ENCODE data around the gene PPIL4. TPM values are rescaled to one million over a fixed set of nuclear protein-coding genes. Genes with fewer than 3 reads are reported as not detected.

Gene PPIL4
- total and polyA plus RNA-seq, 4 experiments from 2014 or later: 10.0 to 35.7 (median 23.8) TPM

GRCh38 chr6:149492798-149493343 is 53.0 kb downstream of the PPIL4 start:
- no peak for DNase-seq
- Mint-ChIP-seq H3K27me3 (no peaks in the 10 kb centered on the region), H3K27ac (peak overlapping the region; percentile 53 to 100 (median 98)), H3K4me1 (peaks cover 31 to 64% (median 56%) of the 10 kb centered on the region in 4 donors), H3K9me3 (peaks cover 0 to 1% (median 0%) of the 10 kb centered on the region in 8 donors), H3K4me3 (peak overlapping the region in 6 of 8 donors; percentile 1 to 87 (median 46)), H3K36me3 (peaks cover 0 to 2% of the 10 kb centered on the region in 2 donors)
- H3K27me3 ChIP-seq (ENCODE audit: insufficient read depth, low read length): no peaks in the 10 kb centered on the region
- peak overlapping the region; percentile 94 for H3K27ac ChIP-seq (ENCODE audit: low read depth, low read length)
- H3K4me1 ChIP-seq (ENCODE audit: insufficient read depth, low read length): peaks cover 48% of the 10 kb centered on the region
- no peak overlapping the region for H3K4me3 ChIP-seq (ENCODE audit: low read length in 2 of 2)
- ChIA-PET POLR2A (ENCODE audit: partially characterized antibody) (interaction anchor here (1.0 to 5.5 kb wide), 3 partner anchors 14 to 24 kb away, joined by 4 to 100 read pairs (median 41); no protein-coding TSS in a partner anchor), CTCF (ENCODE audit: partially characterized antibody) (interaction anchor here (0.8 to 1.2 kb wide), 2 partner anchors 18 to 19 kb away, joined by 3 to 5 read pairs; no protein-coding TSS in a partner anchor)
- H3K36me3 ChIP-seq (ENCODE audit: insufficient read depth, low read length): no peaks in the 10 kb centered on the region
- H3K9me3 ChIP-seq (ENCODE audit: control insufficient read depth in 1 of 2, low read length in 2 of 2): no peaks in the 10 kb centered on the region
- intact Hi-C loops (cut with micrococcal nuclease): no loop called here

DNA sequence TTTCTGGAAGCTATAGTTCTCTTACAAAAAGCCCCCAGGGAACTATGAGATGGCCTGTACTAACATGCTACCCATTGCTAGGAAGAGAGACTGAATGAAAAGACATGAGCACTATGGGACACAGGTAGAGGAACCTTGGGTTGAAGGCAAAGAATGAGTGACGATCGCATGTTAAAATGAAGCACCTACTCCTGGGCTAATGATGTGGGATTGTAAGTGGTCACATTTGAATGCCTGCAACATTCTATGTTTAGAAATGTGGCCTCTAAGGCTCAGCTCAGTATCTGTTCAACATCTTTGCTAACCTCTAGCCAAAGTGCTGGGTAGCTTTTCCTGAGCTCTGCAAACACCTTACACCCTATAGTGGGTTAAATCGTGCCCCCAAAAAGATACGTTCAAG is 55.9 kb downstream of the PPIL4 start:
- peak overlapping the region in 5 of 7 donors; percentile 4 to 92 (median 74) for H3K27ac Mint-ChIP-seq

GRCh38 chr6:149488815-149489214 is 57.0 kb downstream of the PPIL4 start:
- POLR2A ChIA-PET (ENCODE audit: partially characterized antibody): interaction anchor here (1.4 to 4.1 kb wide), 3 partner anchors 9 to 457 kb away, joined by 3 to 14 read pairs (median 4); no protein-coding TSS in a partner anchor
- peak overlapping the region; percentile 4 for H3K27ac ChIP-seq (ENCODE audit: low read depth, low read length)
- peaks cover 30% of the 10 kb centered on the region for H3K4me1 ChIP-seq (ENCODE audit: insufficient read depth, low read length)
- peak overlapping the region; percentile 15 to 92 (median 77) for H3K27ac Mint-ChIP-seq
- intact Hi-C loops (cut with micrococcal nuclease): no loop called here
- peak in 1 of 5 donors; percentile 49 for DNase-seq
- no peaks in the 10 kb centered on the region for H3K36me3 ChIP-seq (ENCODE audit: insufficient read depth, low read length)
- CTCF ChIA-PET (ENCODE audit: partially characterized antibody): no interaction called here
- no peak overlapping the region for H3K4me3 Mint-ChIP-seq
- H3K36me3 Mint-ChIP-seq: peaks cover 0 to 10% of the 10 kb centered on the region in 2 donors
- H3K9me3 Mint-ChIP-seq: peaks cover 0 to 1% (median 0%) of the 10 kb centered on the region in 8 donors
- H3K9me3 ChIP-seq (ENCODE audit: control insufficient read depth in 1 of 2, low read length in 2 of 2): no peaks in the 10 kb centered on the region
- no peak overlapping the region for H3K4me3 ChIP-seq (ENCODE audit: low read length in 2 of 2)
- H3K27me3 Mint-ChIP-seq: no peaks in the 10 kb centered on the region
- H3K27me3 ChIP-seq (ENCODE audit: insufficient read depth, low read length): no peaks in the 10 kb centered on the region
- peaks cover 23 to 53% (median 40%) of the 10 kb centered on the region in 4 donors for H3K4me1 Mint-ChIP-seq

More for the DNA sequence above, 55.9 kb downstream of the PPIL4 start:
- no peak overlapping the region for H3K4me3 ChIP-seq (ENCODE audit: low read length in 2 of 2)
- no peak for DNase-seq
- H3K27me3 ChIP-seq (ENCODE audit: insufficient read depth, low read length): no peaks in the 10 kb centered on the region
- POLR2A ChIA-PET (ENCODE audit: partially characterized antibody): interaction anchor here (1.4 to 4.1 kb wide), 3 partner anchors 10 to 458 kb away, joined by 3 to 14 read pairs (median 4); no protein-coding TSS in a partner anchor
- H3K4me1 ChIP-seq (ENCODE audit: insufficient read depth, low read length): peaks cover 40% of the 10 kb centered on the region
- Mint-ChIP-seq H3K4me1 (peaks cover 26 to 53% (median 47%) of the 10 kb centered on the region in 4 donors), H3K9me3 (peaks cover 0 to 1% (median 0%) of the 10 kb centered on the region in 8 donors), H3K27me3 (no peaks in the 10 kb centered on the region), H3K4me3 (no peak overlapping the region), H3K36me3 (peaks cover 0 to 4% of the 10 kb centered on the region in 2 donors)
- CTCF ChIA-PET (ENCODE audit: partially characterized antibody): interaction anchor here (0.6 to 1.2 kb wide), 4 partner anchors 9 to 278 kb away, joined by 3 to 5 read pairs (median 4); no protein-coding TSS in a partner anchor
- no peak overlapping the region for H3K27ac ChIP-seq (ENCODE audit: low read depth, low read length)
- H3K36me3 ChIP-seq (ENCODE audit: insufficient read depth, low read length): no peaks in the 10 kb centered on the region
- intact Hi-C loops (cut with micrococcal nuclease): no loop called here
- H3K9me3 ChIP-seq (ENCODE audit: control insufficient read depth in 1 of 2, low read length in 2 of 2): no peaks in the 10 kb centered on the region

- Histone ChIP-seq H3K36me3 (ENCODE audit: insufficient read depth, low read length) (no peaks in the 10 kb centered on the region), H3K9me3 (ENCODE audit: control insufficient read depth in 1 of 2, low read length in 2 of 2) (no peaks in the 10 kb centered on the region), H3K4me3 (ENCODE audit: low read length in 2 of 2) (no peak overlapping the region), H3K4me1 (ENCODE audit: insufficient read depth, low read length) (peaks cover 16% of the 10 kb centered on the region), H3K27me3 (ENCODE audit: insufficient read depth, low read length) (no peaks in the 10 kb centered on the region), H3K27ac (ENCODE audit: low read depth, low read length) (no peak overlapping the region)
- H3K4me1 Mint-ChIP-seq: peaks cover 12 to 53% (median 29%) of the 10 kb centered on the region in 4 donors
- ChIA-PET POLR2A (ENCODE audit: partially characterized antibody) (no interaction called here), CTCF (ENCODE audit: partially characterized antibody) (no interaction called here)
- no peaks in the 10 kb centered on the region for H3K9me3 Mint-ChIP-seq
- peaks cover under 1 to 20% of the 10 kb centered on the region in 2 donors for H3K36me3 Mint-ChIP-seq
- no peaks in the 10 kb centered on the region for H3K27me3 Mint-ChIP-seq
- no peak for DNase-seq
- peak overlapping the region in 6 of 7 donors; percentile 38 to 100 (median 82) for H3K27ac Mint-ChIP-seq
- intact Hi-C loops (cut with micrococcal nuclease): no loop called here
- no peak overlapping the region for H3K4me3 Mint-ChIP-seq
Measured at GRCh38 chr6:149487316-149487715, 58.5 kb downstream of the PPIL4 start.

DNA sequence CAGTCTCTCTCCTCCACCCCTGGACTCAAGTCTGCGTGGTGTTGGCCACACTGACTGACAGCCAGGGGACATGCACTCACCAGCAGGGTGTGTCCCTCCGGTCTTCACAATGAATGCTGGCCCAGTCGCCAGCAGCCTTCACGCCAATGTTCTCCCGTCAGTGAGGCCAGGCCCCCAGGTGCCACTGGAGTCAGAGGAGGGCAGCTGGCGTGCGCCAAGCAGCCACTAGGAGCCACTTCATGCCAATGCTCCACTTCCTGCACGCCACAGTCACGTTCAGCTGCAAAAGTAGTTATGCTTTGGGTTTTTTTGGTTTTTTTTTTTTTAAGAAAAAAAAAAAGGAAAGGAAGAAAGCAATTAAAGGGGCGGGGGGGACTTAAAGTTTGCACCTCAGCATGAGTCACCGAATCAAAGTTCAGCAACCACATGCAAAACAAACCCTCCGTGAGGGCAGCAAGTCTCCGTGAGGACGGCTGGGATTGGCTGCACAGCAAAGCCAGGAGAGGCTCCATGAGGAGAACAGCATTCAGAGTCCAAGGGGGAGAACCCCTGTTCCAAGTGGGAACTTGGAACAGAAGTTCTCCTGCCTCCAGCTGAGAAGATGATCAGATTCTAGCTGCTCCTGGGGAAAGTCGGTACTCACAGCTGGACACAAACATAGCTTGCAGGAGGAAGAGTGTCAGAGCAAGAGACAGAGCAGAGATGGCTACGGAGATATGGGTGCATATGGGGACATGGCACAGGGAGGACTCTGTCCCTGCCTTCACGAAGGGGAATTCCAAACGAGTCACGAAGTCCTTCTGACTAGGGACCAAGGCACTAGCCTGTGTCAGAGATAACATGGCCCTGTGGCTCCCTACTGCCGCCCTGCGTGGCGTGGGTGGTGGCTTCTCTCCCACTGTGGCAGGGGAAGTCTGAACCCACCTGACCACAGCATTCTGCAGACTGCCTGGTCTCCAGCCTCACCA is 60.8 kb downstream of the PPIL4 start, which contains the start of gene ZC3H12D:
Gene ZC3H12D (minus strand): TSS at position 282 of the 968 bp plus-strand sequence. CDS start 10,471 bp downstream, outside the sequence.
- Mint-ChIP-seq H3K36me3 (peaks cover 5 to 38% of the 10 kb centered on the region in 2 donors), H3K4me3 (peak within 1 kb of the TSS; percentile 90 to 98 (median 94)), H3K9me3 (no peaks in the 10 kb centered on the region), H3K27ac (peak within 1 kb of the TSS; percentile 98 to 100 (median 100)), H3K27me3 (no peaks in the 10 kb centered on the region), H3K4me1 (peaks cover 25 to 69% (median 38%) of the 10 kb centered on the region in 4 donors)
- ChIA-PET POLR2A (ENCODE audit: partially characterized antibody) (interaction anchor here (0.6 to 2.6 kb wide), 10 partner anchors 13 to 453 kb away, joined by 3 to 8 read pairs (median 4); no protein-coding TSS in a partner anchor), CTCF (ENCODE audit: partially characterized antibody) (interaction anchor here (1.0 to 2.3 kb wide), 7 partner anchors 14 to 455 kb away, joined by 3 to 11 read pairs (median 5); partner anchors contain the start of gene PPIL4)
- no peaks in the 10 kb centered on the region for H3K27me3 ChIP-seq (ENCODE audit: insufficient read depth, low read length)
- intact Hi-C loops (cut with micrococcal nuclease): loop anchor here (1.0 to 2.0 kb wide), 4 partner anchors 10 to 60 kb away; no protein-coding TSS in a partner anchor
- H3K4me1 ChIP-seq (ENCODE audit: insufficient read depth, low read length): peaks cover 32% of the 10 kb centered on the region
- H3K4me3 ChIP-seq (ENCODE audit: low read length in 2 of 2): peak within 1 kb of the TSS; percentile 76 to 82
- H3K36me3 ChIP-seq (ENCODE audit: insufficient read depth, low read length): no peaks in the 10 kb centered on the region
- DNase-seq: peak; percentile 83 to 96 (median 89)
- H3K9me3 ChIP-seq (ENCODE audit: control insufficient read depth in 1 of 2, low read length in 2 of 2): no peaks in the 10 kb centered on the region
- peak within 1 kb of the TSS; percentile 99 for H3K27ac ChIP-seq (ENCODE audit: low read depth, low read length)

DNA sequence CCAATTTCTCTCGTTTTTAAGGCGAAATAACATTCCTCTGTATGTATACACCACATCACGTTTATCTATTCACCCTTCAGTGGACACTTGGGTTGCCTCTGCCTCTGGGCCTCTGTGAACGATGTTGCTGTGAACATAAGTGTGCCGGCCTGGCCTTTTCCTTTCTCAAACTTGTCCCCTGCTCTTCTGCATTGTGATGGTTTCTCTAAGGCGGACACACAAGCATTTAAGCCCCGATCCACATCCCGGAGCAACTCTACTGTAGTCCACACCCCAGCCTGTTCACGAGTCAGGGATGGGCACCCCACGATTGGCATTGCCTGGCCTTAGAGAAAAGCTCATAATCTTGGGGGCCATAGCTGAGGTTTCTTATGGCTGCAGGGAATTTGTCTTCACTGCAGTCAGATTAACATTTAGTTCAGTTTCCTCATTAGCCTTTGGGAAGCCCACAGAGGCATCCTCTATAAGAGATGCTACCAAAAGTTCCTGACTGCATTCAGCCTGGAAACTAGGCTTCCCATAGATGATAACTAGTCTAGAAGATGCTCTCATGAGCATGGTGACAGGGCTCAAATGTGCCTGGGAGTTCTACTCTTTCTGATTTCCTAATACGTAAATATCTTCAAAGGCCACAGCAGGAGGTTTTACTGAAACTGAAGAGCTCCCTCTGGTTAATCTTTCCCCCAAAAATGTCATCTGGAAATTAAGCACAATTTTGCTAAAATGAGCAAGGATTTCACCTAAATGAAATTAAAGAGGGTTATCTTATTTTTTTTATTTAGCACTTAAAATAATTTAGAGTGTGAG is 61.8 kb downstream of the PPIL4 start:
- Mint-ChIP-seq H3K27me3 (no peaks in the 10 kb centered on the region), H3K4me1 (peaks cover 34 to 79% (median 46%) of the 10 kb centered on the region in 4 donors), H3K36me3 (peaks cover 10 to 46% of the 10 kb centered on the region in 2 donors), H3K27ac (peak overlapping the region; percentile 98 to 100 (median 100)), H3K9me3 (no peaks in the 10 kb centered on the region), H3K4me3 (peak overlapping the region; percentile 90 to 98 (median 94))
- DNase-seq: peak in 1 of 5 donors; percentile 29
- CTCF ChIA-PET (ENCODE audit: partially characterized antibody): interaction anchor here (0.7 to 2.3 kb wide), 8 partner anchors 15 to 454 kb away, joined by 3 to 11 read pairs (median 4); partner anchors contain the start of gene PPIL4
- POLR2A ChIA-PET (ENCODE audit: partially characterized antibody): interaction anchor here (0.7 to 2.6 kb wide), 12 partner anchors 14 to 452 kb away, joined by 3 to 10 read pairs (median 4); no protein-coding TSS in a partner anchor
- Histone ChIP-seq H3K9me3 (ENCODE audit: control insufficient read depth in 1 of 2, low read length in 2 of 2) (no peaks in the 10 kb centered on the region), H3K4me3 (ENCODE audit: low read length in 2 of 2) (peak overlapping the region; percentile 76 to 82), H3K4me1 (ENCODE audit: insufficient read depth, low read length) (peaks cover 42% of the 10 kb centered on the region), H3K36me3 (ENCODE audit: insufficient read depth, low read length) (no peaks in the 10 kb centered on the region), H3K27me3 (ENCODE audit: insufficient read depth, low read length) (no peaks in the 10 kb centered on the region), H3K27ac (ENCODE audit: low read depth, low read length) (peak overlapping the region; percentile 99)
- intact Hi-C loops (cut with micrococcal nuclease): loop anchor here (1.0 to 2.0 kb wide), 2 partner anchors 33 to 61 kb away; no protein-coding TSS in a partner anchor

All from CD4-positive, alpha-beta memory T cell (primary cell).